Measurements from ENCODE around the gene ADAMTS17.

DNA sequence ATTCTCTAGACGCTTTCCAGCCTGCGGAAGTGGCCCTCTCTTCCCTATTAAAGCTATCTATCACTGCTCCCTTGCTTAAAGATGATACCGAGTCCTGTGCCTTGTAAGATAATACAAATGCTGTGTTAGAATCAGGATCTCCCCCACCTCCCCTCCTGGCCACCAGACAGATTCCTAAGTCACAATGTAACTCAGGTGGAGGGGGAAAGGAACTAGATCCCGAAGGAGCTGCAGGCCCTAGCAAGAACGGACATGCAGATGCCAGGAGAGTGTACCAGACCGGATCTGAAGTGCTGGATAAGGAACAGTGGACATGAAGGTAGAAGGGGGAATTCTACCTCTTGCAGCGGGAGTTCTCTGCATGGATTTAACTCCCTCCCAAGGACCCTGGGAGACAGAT, 377.8 kb downstream of the ADAMTS17 start:
- TF ChIP-seq CTCF (IDR thresholded peaks at IDR 0.05) (no peak), POLR2A (IDR thresholded peaks at IDR 0.05) (no peak)

Measured in right lobe of liver (tissue), 4 donors.